HG03442 (cell line): Measurements from ENCODE around the gene GSPT1.

ENCODE experiments used
- ATAC-seq: cut with Tn5 transposase; IDR thresholded peaks from one replicate; pipeline ENCODE4 v1.9.1; 2021; ENCODE audit warnings: mild to moderate bottlenecking, moderate library complexity; ENCODE audit not compliant: unreplicated experiment

GSPT1 gene

GRCh38 chr16:11913425-11914079 lies 2.2 kb downstream of the GSPT1 start:
- ATAC-seq = no peak

- ATAC-seq = no peak
Measured at GRCh38 chr16:11909653-11910545, 5.9 kb downstream of the GSPT1 start.

- ATAC-seq = no peak
Measured at GRCh38 chr16:11907160-11907970, 8.4 kb downstream of the GSPT1 start.

- ATAC-seq = no peak
Measured at GRCh38 chr16:11903906-11904305, 11.8 kb downstream of the GSPT1 start.

GRCh38 chr16:11901091-11901490 lies 14.7 kb downstream of the GSPT1 start:
- no peak for ATAC-seq

GRCh38 chr16:11896486-11897176 lies 19.1 kb downstream of the GSPT1 start:
- no peak for ATAC-seq

GRCh38 chr16:11893571-11893970 lies 22.2 kb downstream of the GSPT1 start:
- ATAC-seq = no peak

- ATAC-seq = no peak
Measured at GRCh38 chr16:11892761-11893160, 23.0 kb downstream of the GSPT1 start.

GRCh38 chr16:11890231-11890965 lies 25.4 kb downstream of the GSPT1 start:
- ATAC-seq = no peak

- no peak for ATAC-seq
Measured at GRCh38 chr16:11886881-11887280, 28.9 kb downstream of the GSPT1 start.

GRCh38 chr16:11884035-11884434 lies 31.7 kb downstream of the GSPT1 start:
- no peak for ATAC-seq

GRCh38 chr16:11880007-11880406 lies 35.7 kb downstream of the GSPT1 start:
- no peak for ATAC-seq

- no peak for ATAC-seq
Measured at GRCh38 chr16:11877374-11877773, 38.4 kb downstream of the GSPT1 start.

GRCh38 chr16:11876306-11876705 lies 39.5 kb downstream of the GSPT1 start:
- no peak for ATAC-seq

- ATAC-seq = no peak
Measured at GRCh38 chr16:11875721-11876120, 40.0 kb downstream of the GSPT1 start.

GRCh38 chr16:11871193-11871592 lies 44.6 kb downstream of the GSPT1 start:
- ATAC-seq = no peak

- no peak for ATAC-seq
Measured at GRCh38 chr16:11870399-11870798, 45.4 kb downstream of the GSPT1 start.

- no peak for ATAC-seq
Measured at GRCh38 chr16:11869353-11870228, 46.2 kb downstream of the GSPT1 start.

GRCh38 chr16:11868412-11868980 lies 47.3 kb downstream of the GSPT1 start:
- ATAC-seq = no peak
